Nephron progenitor cell (in vitro differentiated cells): ENCODE results near the gene CD4.

ENCODE experiments used
- DNase-seq: peaks from one replicate; pipeline ENCODE4 v3.0.0; 2021
- H3K27ac Mint-ChIP-seq: 2 replicates; pipeline ENCODE4 v1.8.0; 2021; ENCODE audit warnings: mild to moderate bottlenecking, moderate library complexity, mixed read lengths
- H3K27me3 Mint-ChIP-seq: 2 replicates; pipeline ENCODE4 v1.8.0; 2021; ENCODE audit warnings: mild to moderate bottlenecking, low read depth, mixed read lengths; ENCODE audit not compliant: poor library complexity
- H3K36me3 Mint-ChIP-seq: 2 replicates; pipeline ENCODE4 v1.8.0; 2021; ENCODE audit warnings: low read depth, mixed read lengths
- H3K4me1 Mint-ChIP-seq: 2 replicates; pipeline ENCODE4 v1.8.0; 2021; ENCODE audit warnings: mixed read lengths
- H3K4me3 Mint-ChIP-seq: 2 replicates; pipeline ENCODE4 v1.8.0; 2021; ENCODE audit warnings: mild to moderate bottlenecking, moderate library complexity, mixed read lengths
- H3K9me3 Mint-ChIP-seq: 2 replicates; pipeline ENCODE4 v1.8.0; 2021; ENCODE audit warnings: mild to moderate bottlenecking, moderate library complexity, mixed read lengths
- TF ChIP-seq, protein P1 (sequence below): fragments of 200-600 bp; sonication (generic); IDR thresholded peaks from 2 replicates; pipeline ENCODE4 v1.5.0; 2021; ENCODE audit warnings: antibody characterized with exemption

The CD4 gene

GRCh38 chr12:6783828-6784227 lies 5.5 kb upstream of the CD4 start:
- no peak overlapping the region for H3K27ac Mint-ChIP-seq
- H3K9me3 Mint-ChIP-seq, result no peaks in the 10 kb centered on the region
- no peaks in the 10 kb centered on the region for H3K36me3 Mint-ChIP-seq
- DNase-seq, result no peak
- H3K4me3 Mint-ChIP-seq, result no peak overlapping the region
- TF ChIP-seq, protein P1, sequence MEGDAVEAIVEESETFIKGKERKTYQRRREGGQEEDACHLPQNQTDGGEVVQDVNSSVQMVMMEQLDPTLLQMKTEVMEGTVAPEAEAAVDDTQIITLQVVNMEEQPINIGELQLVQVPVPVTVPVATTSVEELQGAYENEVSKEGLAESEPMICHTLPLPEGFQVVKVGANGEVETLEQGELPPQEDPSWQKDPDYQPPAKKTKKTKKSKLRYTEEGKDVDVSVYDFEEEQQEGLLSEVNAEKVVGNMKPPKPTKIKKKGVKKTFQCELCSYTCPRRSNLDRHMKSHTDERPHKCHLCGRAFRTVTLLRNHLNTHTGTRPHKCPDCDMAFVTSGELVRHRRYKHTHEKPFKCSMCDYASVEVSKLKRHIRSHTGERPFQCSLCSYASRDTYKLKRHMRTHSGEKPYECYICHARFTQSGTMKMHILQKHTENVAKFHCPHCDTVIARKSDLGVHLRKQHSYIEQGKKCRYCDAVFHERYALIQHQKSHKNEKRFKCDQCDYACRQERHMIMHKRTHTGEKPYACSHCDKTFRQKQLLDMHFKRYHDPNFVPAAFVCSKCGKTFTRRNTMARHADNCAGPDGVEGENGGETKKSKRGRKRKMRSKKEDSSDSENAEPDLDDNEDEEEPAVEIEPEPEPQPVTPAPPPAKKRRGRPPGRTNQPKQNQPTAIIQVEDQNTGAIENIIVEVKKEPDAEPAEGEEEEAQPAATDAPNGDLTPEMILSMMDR, result no peak
- peaks cover 47% of the 10 kb centered on the region for H3K4me1 Mint-ChIP-seq
- peaks cover 3% of the 10 kb centered on the region for H3K27me3 Mint-ChIP-seq

- H3K36me3 Mint-ChIP-seq, result no peaks in the 10 kb centered on the region
- DNase-seq, result no peak
- H3K27me3 Mint-ChIP-seq, result peaks cover 3% of the 10 kb centered on the region
- no peaks in the 10 kb centered on the region for H3K9me3 Mint-ChIP-seq
- no peak overlapping the region for H3K4me3 Mint-ChIP-seq
- H3K27ac Mint-ChIP-seq, result no peak overlapping the region
- TF ChIP-seq, protein P1, result no peak
- peaks cover 46% of the 10 kb centered on the region for H3K4me1 Mint-ChIP-seq
Observed at GRCh38 chr12:6784296-6784695, 5.0 kb upstream of the CD4 start.

- Mint-ChIP-seq H3K4me3 (no peak overlapping the region), H3K36me3 (no peaks in the 10 kb centered on the region), H3K4me1 (peaks cover 46% of the 10 kb centered on the region), H3K27ac (no peak overlapping the region), H3K27me3 (peaks cover 3% of the 10 kb centered on the region), H3K9me3 (no peaks in the 10 kb centered on the region)
- TF ChIP-seq, protein P1, result no peak
- no peak for DNase-seq
Observed at GRCh38 chr12:6784761-6785160, 4.6 kb upstream of the CD4 start.

DNA sequence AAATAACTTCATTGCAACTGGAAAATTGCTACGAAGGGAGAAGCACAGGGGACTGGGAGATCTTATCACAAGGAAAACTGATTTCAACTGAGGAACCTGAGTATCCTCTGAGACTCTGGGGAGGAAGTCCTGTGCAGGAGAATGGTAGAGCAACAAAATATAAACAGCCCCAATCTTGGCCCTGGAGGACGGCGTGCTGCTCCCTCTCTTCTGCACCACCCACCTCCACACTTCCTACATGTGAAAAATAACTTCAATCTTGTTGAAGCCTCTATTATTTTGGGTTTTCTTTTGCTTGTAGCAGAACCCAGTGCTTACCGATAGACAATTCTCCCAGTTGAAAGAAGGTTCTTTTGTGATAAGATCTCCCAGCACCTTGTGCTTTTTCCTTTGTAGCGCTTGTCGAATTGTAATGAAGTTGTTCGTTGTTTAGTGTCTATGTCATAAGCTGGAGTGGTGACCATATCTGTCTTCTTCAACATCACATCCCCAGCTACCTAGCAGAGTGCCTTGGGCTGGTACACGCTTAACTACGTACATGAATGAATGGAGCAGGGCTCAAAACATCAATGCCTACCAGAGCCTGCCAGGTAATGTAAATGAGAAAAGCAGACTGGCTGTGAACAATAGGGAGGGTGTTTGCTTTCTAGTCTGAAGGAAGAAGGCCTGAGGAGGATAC lies 2.8 kb upstream of the CD4 start:
- H3K27me3 Mint-ChIP-seq, result peaks cover 3% of the 10 kb centered on the region
- no peak overlapping the region for H3K27ac Mint-ChIP-seq
- H3K4me3 Mint-ChIP-seq, result no peak overlapping the region
- peaks cover 40% of the 10 kb centered on the region for H3K4me1 Mint-ChIP-seq
- DNase-seq, result no peak
- no peaks in the 10 kb centered on the region for H3K36me3 Mint-ChIP-seq
- H3K9me3 Mint-ChIP-seq, result no peaks in the 10 kb centered on the region
- TF ChIP-seq, protein P1, result no peak

DNA sequence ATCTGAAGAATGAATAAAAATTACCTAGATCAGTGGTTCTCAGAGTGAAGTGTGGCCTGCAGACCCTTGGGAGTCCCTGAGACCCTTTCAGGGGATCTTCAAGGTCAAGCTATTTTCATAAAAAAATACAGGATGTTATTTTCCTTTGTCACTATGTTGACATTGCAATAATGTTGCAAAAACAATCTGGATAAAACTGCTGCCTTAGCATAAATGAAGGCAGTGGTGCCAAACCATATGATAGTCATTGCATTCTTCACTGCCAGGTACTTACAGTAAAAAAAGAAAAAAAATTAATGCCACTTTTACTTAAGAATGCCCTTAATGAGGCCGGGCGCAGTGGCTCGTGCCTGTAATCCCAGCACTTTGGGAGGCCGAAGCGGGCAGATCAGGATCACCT lies 2.0 kb upstream of the CD4 start:
- no peak overlapping the region for H3K27ac Mint-ChIP-seq
- TF ChIP-seq, protein P1, result no peak
- no peak overlapping the region for H3K4me3 Mint-ChIP-seq
- no peaks in the 10 kb centered on the region for H3K36me3 Mint-ChIP-seq
- H3K4me1 Mint-ChIP-seq, result peaks cover 43% of the 10 kb centered on the region
- DNase-seq, result no peak
- H3K9me3 Mint-ChIP-seq, result no peaks in the 10 kb centered on the region
- H3K27me3 Mint-ChIP-seq, result peaks cover 3% of the 10 kb centered on the region

DNA sequence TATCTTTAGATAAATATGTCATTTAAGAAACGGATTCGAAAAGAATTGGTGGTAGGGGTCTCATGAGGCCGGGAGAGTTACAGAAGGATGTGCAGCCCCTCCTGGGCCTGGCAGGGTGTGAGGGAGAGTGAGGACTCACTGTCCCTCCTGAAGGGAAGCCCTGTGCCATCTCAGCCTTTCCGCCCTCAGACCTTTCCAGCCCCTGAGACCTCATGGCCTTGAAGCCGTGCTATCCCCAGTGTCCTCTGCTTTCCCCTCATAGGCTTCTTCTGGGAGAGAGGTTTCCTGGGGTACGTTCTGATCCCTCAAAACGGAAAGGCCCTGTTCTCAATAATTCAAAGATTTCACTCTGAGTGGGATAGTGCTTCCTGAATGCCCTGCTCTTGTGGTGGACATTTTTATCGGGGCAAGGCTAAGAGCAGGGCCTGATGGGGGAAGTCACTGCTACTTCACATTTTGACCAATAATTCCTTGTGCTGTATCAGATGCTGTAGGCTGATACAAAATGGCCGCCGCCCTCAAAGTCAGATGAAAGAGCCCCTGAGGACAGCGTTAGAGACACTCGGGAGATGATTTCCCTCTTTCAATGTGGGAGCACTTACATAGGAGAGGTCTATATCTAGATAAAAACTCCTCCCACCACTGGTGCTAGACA lies 1.3 kb downstream of the CD4 start:
- TF ChIP-seq, protein P1, result no peak
- no peak for DNase-seq
- Mint-ChIP-seq H3K27ac (no peak overlapping the region), H3K4me1 (peaks cover 44% of the 10 kb centered on the region), H3K36me3 (no peaks in the 10 kb centered on the region), H3K9me3 (no peaks in the 10 kb centered on the region), H3K27me3 (peaks cover 3% of the 10 kb centered on the region), H3K4me3 (no peak overlapping the region)
